ENCODE measurements around the gene PDE6A. TPM values are rescaled to one million over a fixed set of nuclear protein-coding genes. Genes with fewer than 3 reads are reported as not detected.
A peak's percentile ranks its signal among the peaks of the same experiment; 100 is the strongest.

The PDE6A gene
- total and polyA plus RNA-seq, 9 of the 15 experiments (the other 6 are each of a cell fraction or from before 2014, with no cell fraction given) = 0.01 to 0.04 (median 0.01) TPM; not detected in 6

DNA sequence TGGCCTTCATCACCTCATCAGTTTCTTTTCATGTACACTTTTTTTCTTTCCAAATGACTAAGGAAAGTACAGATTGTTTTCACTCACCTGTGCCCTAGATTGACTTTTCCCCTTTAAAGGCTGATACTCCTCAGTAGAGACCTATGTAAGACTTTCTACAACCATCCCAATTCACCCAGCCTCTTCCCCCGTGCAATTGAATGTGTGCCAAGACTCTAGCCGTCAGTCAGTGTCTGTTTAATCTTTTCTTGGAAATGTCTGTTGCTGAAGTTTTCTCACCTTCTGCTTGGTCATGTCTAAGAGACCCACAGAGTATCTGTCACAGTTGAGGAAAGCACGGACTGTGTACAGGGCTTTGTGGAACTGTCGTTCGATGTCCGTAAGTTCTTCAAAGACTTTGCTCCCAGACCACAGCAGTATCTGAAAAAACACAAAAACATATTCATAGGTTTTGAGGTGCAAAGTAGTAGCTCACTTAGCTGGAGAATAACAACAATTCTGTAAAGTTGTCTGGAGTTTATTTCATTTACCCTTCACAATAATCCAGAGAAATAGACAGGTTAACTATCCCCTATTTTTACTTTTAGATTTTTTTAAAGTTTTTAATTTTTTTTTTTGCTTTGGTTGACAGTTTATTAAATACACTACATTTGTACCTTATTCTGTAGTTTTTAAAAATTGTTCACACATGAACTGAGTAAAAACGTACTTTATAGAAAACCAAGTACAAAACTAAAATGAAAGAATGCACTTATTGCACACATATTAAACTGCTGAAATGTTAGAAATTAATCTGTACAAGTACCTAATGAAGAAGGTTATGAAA lies 13.6 kb downstream of the PDE6A start (continued):
- TF ChIP-seq, protein P1, sequence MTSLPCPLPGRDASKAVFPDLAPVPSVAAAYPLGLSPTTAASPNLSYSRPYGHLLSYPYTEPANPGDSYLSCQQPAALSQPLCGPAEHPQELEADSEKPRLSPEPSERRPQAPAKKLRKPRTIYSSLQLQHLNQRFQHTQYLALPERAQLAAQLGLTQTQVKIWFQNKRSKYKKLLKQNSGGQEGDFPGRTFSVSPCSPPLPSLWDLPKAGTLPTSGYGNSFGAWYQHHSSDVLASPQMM (CRISPR knock-in tag; IDR thresholded peaks at IDR 0.05) = no peak
- TF ChIP-seq SMARCE1 (IDR thresholded peaks at IDR 0.05) = no peak; the same call in 1 of the 2 replicates
- TF ChIP-seq CHD1 (IDR thresholded peaks at IDR 0.05; ENCODE audit: low read length) = no peak
- peak; percentile 72 for TF ChIP-seq ARID1B (IDR thresholded peaks at IDR 0.05)
- no peak for TF ChIP-seq SMAD1 (IDR thresholded peaks at IDR 0.05; ENCODE audit: low read depth, low read length, partially characterized antibody)
- no peak for TF ChIP-seq RAD21 (CRISPR knock-in tag; conservative IDR thresholded peaks at IDR 0.05 in 1 of 2, IDR thresholded peaks at IDR 0.05 in 1 of 2)
- TF ChIP-seq, protein P2, sequence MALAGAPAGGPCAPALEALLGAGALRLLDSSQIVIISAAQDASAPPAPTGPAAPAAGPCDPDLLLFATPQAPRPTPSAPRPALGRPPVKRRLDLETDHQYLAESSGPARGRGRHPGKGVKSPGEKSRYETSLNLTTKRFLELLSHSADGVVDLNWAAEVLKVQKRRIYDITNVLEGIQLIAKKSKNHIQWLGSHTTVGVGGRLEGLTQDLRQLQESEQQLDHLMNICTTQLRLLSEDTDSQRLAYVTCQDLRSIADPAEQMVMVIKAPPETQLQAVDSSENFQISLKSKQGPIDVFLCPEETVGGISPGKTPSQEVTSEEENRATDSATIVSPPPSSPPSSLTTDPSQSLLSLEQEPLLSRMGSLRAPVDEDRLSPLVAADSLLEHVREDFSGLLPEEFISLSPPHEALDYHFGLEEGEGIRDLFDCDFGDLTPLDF (CRISPR knock-in tag; IDR thresholded peaks at IDR 0.05) = no peak
- peak; percentile 18; the same call in 1 of the 2 replicates for TF ChIP-seq EP400 (IDR thresholded peaks at IDR 0.05)
- no peak for TF ChIP-seq FOXP1 (CRISPR knock-in tag; IDR thresholded peaks at IDR 0.05)
- TF ChIP-seq RBBP5 (IDR thresholded peaks at IDR 0.05; ENCODE audit: borderline replicate concordance, insufficient read depth, low read length, poor library complexity, severe bottlenecking) = peak; percentile 36
- TF ChIP-seq ZBED1 (IDR thresholded peaks at IDR 0.05) = no peak
- no peak for TF ChIP-seq ZNF785 (CRISPR knock-in tag; IDR thresholded peaks at IDR 0.05)
- TF ChIP-seq, protein P3, sequence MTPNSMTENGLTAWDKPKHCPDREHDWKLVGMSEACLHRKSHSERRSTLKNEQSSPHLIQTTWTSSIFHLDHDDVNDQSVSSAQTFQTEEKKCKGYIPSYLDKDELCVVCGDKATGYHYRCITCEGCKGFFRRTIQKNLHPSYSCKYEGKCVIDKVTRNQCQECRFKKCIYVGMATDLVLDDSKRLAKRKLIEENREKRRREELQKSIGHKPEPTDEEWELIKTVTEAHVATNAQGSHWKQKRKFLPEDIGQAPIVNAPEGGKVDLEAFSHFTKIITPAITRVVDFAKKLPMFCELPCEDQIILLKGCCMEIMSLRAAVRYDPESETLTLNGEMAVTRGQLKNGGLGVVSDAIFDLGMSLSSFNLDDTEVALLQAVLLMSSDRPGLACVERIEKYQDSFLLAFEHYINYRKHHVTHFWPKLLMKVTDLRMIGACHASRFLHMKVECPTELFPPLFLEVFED (CRISPR knock-in tag; conservative IDR thresholded peaks at IDR 0.05) = no peak
- TF ChIP-seq XRCC3 (IDR thresholded peaks at IDR 0.05) = no peak
